HG02571 (cell line): ENCODE measurements around the gene ZNF526.
A peak's percentile ranks its signal among the peaks of the same experiment; 100 is the strongest.

Experiments used
- ATAC-seq: cut with Tn5 transposase; IDR thresholded peaks from one replicate; pipeline ENCODE4 v1.9.1; 2021; ENCODE audit warnings: mild to moderate bottlenecking, moderate library complexity; ENCODE audit not compliant: unreplicated experiment

The ZNF526 gene, protein sequence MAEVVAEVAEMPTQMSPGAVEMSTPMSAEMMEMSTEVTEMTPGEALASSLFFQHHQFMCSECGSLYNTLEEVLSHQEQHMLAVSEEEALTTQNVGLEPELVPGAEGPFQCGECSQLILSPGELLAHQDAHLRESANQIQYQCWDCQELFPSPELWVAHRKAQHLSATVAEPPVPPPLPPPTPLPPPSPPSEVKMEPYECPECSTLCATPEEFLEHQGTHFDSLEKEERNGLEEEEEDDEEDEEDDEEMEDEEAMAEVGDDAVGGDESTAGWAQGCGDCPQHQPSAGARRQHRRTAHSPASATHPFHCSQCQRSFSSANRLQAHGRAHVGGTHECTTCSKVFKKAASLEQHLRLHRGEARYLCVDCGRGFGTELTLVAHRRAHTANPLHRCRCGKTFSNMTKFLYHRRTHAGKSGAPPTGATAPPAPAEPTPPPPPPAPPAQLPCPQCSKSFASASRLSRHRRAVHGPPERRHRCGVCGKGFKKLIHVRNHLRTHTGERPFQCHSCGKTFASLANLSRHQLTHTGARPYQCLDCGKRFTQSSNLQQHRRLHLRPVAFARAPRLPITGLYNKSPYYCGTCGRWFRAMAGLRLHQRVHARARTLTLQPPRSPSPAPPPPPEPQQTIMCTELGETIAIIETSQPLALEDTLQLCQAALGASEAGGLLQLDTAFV

DNA sequence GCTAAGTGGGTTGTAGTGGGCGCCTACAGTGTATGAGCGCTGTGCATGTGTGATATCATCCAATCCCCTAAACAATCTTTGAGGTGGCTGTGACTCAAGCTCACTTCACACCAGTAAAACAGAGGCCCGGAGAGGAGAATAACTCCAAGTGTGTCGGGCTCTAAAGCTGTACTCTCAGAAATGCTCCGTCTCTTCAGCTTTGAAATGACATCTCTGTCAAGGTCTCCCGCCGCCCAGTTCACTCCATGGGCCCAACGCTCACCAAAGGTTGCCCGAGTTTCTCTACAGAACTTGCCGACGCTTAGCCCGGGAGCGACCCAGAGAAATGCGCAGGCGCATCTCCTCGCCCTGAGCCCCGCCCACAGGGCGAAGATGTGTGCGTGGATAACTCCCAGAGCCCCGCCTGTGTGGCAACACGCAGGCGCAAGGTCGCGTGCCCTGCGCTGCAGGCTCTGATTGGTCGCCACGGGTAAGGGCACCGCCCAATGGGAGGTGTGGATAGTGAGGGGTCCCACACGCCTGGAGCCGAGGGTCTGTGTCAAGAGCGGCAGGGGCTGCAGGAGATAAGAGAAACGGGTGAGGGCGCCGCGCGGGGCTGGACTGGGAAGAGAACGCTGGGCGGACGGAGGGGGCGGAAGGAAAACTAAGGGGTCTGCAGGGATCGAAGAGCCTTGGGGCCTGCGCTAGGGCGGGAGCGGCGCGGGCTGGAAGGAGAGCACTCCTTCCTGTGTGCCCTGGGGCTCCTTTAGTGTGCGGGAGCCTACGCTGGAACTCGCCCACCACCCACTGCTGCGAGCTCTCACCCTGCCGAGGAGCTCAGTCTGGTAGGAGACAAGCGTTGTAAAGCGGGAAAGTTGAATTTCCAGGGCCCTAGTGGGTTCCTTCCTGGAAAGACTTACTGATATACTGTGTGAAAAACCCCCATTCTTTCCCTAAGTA lies at the start of gene ZNF526:
TSS of gene ZNF526 (plus strand) at position 501 of the 939 bp plus-strand sequence. CDS start 4,092 bp downstream, outside the sequence.
- peak; percentile 69 for ATAC-seq

DNA sequence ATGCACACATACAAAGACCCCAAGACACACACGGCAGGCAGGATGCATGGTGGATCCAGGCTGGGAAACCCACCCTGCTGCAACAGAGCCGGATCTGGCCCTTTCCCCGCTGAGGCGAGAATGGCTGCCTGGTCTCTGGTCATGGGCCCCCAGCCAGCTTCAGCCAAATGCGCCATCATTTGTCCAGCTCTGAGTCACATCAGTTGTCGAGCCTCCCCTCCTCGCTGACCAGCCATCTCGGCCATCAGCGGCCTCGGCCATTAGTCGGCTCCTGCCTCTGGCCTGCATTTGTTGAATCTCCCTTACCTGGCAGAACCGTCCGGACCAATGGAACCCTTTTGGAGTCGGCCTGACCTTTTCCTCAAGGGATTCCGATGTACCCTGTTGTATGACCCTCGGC lies 49.4 kb upstream of the ZNF526 start:
- ATAC-seq, result no peak

DNA sequence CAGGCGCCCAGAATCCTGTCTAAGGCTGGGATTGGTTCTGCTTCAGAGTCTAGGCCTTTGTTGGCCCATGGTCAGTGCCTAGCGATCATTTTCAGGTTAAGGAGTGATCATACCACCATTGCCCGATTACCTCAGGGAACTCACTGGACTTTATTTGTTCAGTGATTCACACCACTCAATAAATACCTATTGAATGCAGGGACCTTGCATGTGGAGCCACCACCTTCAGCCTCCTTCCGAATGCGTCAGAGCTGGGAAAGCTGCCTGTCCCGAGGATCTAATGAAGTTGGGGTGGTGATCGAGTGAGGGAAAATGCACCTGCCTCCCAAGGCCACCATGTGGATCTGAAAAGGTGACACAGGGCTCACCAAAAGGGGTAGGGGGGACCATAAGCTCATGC lies 47.9 kb upstream of the ZNF526 start:
- ATAC-seq, result no peak

DNA sequence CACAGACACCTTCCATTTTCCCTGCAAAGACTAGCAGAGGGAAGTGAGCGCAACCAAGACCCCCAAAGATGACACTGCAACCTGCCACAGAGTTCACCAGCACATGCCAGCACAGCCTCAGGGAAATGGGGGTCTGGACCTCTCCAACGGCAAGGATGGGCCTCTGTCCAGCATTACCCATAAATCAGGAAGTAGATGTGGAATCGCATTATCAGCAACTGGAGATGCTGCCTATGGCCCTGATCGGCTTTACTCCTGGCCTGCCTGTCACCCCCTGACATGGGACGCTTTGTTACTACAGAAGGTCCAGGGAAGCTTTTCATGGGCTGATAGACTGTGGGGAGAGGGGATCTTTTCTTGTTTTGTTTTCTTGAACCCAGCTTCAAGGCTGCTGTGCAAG lies 46.4 kb upstream of the ZNF526 start:
- ATAC-seq, result no peak

DNA sequence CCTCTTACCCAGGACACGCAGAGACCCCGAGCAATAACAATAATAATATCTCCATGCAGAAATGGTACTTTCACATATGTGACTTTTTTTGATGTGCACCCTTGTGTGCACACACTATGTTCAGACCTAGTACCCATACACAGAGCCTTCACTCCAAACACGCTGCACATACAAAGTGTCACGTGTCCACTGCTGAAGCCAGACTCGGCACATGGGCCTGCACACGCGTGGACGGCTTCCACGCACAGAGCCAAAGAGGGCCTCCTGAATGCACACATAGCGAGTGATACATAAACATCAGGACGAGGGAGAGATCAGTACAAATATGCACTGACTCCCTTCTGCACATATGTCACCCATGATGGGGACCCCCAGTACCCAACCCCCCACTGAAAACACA lies 45.9 kb upstream of the ZNF526 start:
- no peak for ATAC-seq

DNA sequence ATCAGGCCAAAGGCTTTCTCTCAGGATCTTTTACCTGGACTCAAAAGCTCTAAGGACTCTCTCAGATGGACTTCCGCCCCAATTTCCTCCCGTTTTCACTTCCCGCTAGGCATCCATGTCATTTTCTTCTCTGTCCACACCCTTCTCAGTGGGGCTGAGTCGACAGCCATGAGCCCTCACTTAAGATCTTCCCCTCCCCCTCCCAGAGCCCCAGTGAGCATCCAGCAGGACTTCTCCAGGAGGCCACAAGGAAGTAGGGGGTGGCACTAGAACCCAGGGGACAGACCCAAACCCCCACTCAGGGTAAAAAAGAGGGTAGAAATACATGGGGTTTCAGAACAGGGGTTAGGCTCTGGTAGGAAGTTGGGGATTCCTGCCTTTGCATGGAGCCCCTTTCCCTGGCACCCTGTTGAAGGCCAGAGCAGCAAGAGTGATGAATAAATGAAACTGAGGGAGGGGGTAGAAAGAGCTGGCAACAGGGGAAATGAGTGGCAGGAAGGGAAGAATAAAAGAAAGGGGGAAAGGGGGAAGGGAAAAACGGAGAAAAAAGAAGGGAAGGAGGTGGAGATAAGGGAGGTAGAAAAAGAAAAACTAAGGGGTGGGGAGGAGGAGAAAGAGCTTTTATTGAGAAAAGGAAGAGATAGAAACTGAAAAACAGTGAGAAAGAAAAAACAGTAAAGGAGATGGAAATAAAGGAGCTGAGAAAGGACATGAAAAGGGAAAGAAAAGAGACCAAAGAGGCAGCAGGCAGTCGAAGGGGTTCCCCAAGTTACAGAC lies 45.0 kb upstream of the ZNF526 start:
- ATAC-seq, result no peak

DNA sequence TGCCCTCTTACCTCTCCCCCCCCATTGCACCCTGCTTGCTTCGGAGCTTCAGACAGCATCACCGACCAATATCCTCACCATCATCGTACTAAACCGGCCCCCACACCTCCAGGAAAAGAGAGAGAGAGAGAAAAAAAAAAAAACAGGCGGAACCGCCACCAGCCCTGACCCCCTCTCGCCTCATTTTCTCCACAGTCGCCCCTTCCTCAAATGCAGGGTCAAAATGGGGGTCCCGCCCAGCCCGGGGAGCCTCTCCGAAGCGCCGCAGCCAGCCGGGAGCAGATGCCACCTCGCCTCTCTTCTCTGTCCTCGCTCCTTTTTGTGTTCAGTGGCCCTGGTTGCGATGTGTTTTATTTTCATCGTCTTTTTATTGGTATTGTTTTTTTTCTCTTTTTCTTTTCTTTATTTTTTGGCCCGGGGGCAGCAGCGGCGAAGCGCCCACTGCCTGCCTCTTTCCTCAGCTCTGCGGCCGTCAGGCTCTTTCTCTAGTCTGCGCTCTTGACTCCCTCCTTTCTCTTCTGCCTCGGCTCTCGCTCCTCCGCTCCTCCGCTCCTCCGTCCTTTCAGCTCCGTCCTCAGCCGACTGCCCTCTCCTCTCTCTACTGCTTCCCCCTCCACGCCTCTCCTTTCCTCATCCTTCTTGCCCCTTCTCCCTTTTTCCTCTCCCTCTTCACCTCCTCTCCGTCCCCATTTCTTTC lies 44.0 kb upstream of the ZNF526 start:
- no peak for ATAC-seq

DNA sequence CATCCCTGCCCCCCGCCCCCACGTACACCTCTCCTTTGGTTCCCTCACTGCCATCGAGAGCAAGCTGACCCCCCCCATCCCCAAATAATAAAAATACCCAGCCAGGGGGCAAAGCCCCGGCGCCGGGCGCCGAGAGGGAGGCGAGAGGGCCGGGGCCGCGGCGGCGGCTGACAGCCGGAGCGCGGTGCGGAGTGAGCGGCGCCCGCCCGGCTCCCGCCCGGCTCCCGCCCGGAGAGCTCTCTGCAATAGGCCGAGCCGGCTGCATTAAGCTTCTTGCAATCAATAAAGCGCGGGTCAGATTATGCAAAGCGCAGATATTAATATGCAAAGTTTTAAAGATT lies 43.5 kb upstream of the ZNF526 start:
- no peak for ATAC-seq

DNA sequence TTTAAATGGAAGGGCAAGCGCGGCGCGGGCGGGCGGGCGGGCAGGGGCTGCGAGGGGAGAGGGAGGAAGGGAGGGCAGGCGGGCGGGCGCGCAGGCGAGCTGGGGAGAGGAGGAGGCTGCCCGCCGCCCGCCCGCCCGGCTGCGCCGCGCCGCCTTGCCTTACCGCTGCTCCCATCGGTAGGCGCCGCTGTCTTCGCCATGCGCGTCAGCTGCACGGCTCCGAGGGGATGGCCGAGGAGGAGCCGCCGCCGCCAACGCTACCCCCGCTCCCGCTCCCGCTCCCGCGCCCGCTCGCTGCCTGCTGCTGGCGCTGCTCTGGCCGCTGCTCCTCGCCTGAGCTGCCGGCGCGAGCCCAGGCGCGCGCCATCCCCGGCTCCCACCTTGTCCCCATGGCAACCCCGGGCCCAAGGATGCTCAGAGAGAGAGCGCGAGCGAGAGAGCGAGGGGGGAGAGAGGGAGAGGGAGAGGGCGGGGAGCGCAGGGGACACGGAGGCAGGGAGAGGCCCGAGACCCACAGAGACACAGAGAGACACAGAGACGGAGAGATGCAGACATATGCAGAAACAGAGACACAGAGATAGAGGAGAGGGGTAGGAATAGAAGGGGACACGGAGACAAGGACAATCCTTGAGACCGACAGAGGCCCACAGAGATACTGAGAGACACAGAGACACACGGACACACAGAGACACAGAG lies 43.0 kb upstream of the ZNF526 start:
- ATAC-seq, result no peak

DNA sequence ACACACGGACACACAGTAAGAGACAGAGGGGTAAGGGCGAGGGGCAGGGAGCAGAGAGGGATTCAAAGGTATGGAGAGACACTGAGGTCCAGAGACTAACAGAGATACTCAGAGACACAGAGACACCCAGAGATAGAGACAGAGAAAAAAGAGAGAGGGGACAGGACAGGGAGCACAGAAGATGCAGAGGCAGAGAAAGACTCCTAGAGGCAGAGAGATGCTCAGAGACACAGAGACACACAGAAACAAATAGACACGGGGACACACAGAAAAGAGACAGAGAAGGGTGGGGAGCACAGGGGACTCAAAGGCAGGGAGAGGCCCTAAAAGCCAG lies 42.5 kb upstream of the ZNF526 start:
- ATAC-seq, result no peak

DNA sequence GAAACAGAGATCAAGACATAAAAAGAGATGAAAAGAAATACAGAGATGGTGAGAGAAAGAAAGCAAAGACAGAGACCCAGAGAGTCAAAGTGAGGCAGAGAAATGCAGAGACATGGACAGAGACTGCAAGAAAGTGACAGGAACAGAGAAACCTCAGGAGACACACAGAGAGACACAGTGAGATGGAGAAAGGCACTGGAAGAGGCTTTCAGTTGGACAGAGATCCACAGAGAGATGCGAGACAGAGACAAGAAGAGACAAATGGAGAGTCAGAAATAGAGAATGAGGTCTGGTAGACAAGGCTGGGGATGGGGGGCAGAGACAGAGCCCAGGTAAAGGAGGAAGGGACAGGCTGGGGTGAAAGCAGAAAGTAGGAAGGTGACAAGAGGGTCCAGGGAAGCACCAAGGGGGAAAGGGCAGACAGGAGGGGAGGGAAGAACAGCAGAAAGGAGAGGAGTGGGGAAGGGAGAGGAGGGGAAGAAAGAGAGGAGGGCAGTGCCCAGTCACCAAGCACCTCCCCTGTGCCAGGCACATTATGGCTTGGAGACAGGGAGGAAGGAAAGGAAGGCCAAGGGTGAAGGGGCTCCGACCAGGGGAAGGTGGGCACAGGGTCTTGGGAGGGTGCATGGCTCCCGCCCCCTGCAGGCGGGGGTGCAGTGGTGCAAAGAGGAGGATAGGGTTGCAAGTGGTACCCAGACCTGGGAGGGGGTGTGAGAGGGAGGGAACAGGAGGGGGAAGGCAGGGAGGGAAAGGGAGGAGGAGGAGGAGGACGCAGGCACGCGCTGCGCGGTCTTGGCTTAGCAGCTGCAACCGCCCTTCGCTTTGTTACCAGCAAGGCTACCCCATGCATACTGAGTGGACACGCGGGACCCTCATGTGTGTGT lies 41.1 kb upstream of the ZNF526 start:
- ATAC-seq, result no peak

DNA sequence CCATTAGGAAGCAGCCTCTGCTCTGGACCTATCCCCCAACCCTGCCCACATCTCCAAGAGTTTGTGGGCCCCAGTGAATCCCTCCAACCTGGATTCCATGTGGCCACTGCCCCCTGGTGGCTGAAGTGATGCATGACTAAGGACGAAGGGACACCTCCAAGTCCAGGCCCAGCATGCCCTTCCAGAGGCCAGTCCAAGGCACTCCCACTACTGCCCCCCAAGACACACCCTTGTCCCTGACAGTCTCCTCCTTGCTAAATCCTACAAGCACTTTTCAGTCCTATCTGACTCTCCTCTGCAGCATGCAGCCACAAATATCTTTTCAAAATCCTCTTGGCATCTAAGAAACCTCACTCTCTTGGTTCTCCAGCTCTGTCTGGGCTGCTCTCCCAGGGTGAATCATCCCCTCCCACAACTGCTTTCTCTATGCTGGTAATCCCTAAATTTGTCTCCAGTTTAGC lies 35.7 kb upstream of the ZNF526 start:
- no peak for ATAC-seq

DNA sequence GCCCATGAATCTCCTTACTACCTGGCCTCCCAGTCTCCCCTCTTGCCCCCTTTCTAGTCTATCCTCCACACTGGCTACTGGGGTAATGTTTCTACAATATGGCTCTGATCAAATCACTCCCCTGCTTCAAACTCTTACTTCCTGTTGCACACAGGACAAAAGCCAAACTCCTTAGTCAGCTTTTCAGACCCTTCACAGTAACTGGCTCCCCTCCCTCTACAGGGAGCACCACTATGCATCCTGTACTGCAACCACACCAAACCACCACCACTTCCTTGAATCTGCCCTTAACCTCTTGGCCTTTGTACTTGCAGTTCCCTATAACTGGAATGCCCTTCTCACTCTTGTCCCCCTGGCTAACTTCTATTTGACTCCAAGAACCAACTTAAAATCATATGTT lies 34.8 kb upstream of the ZNF526 start:
- ATAC-seq, result no peak

DNA sequence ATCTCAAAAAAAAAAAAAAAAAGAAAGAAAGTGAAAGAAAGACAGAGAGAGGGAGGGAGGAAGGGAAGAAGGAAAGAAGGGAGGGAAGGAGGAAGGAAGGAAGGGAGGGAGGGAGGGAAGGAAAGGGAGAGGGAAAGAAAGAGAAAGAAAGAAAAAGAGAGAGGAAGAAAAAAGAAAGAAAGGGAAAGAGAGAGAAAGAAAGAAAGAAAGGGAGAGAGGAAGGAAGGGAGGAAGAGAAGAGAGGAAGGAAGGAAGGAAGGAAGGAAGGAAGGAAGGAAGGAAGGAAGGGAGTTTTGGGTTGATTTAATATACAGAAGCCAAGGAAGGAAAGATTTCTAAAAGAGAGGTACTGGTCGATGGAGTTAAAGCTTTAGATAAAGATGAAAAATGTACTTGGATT lies 31.4 kb upstream of the ZNF526 start:
- no peak for ATAC-seq

DNA sequence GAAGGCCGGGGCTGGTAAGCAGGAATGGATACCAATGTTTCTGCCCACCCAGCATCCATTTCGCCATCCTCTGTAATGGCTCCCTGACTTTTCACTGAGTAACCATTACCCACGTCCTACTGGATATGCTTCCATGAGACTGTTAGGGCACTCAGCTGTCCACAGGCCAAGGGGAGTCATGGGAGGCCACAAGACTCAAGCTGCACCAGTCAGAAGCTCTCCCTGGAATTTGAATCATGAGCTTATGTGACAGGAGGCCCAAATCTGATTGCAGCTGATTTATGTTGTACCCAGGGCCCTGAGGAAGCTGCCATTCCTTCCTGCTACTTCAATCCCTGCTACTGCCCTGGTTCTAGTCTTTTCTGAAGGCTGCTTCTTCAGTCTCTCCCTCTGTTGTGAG lies 31.0 kb upstream of the ZNF526 start:
- no peak for ATAC-seq

DNA sequence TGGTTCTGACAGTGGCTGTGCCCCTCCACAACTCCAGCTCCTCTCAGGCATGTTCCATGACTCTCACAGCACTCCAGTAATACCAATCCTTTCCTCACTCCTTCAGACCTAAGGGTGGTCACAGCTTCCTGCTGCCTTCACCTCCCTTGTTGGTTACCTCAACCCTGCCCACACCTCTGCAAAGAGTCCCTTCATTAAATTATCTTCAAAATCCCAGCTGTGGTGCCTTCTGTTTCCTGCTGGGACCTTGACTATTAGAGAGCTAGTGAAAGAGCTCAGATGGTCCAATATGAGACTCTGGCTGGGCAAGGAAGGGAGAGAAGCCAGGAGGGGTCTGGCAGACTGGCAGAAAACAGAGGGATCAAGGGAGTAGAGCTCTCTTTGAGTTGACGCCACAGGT lies 28.8 kb upstream of the ZNF526 start:
- no peak for ATAC-seq

DNA sequence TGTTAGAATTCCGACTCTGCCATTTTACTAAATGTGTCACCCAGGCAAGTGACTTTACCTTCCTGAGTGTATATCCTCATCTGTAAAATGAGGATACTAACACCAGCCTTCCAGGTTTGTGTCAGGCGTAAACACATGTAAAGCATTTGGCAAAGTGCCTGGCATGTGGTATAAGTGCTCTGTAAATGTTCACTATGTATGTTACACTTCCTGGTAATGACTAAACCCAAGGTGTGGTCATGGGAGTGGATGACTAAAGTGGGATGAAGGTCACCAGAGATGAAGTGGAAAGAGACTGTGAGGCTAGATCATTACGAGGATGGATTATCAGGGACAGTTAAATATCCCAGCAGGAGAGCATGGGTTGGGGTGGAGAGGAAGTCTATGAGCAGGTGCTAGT lies 28.3 kb upstream of the ZNF526 start:
- no peak for ATAC-seq

DNA sequence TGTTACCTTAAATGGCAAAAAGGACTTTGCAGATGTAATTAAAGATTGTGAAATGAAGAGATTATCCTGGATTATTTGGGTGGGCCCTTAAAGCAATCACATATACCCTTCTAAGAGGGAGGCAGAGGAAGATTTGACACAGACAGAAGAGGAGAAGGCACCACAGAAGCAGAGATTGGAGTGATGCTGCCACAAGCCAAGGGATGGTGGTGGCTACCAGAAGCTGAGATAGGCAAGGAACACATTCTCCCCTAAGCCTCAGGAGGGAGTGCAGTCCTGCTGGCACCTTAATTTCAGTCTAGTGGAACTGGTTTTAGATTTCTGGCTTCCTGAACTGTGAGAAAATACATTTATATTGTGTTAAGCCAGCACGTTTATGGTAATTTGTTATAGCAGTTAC lies 26.8 kb upstream of the ZNF526 start:
- no peak for ATAC-seq

DNA sequence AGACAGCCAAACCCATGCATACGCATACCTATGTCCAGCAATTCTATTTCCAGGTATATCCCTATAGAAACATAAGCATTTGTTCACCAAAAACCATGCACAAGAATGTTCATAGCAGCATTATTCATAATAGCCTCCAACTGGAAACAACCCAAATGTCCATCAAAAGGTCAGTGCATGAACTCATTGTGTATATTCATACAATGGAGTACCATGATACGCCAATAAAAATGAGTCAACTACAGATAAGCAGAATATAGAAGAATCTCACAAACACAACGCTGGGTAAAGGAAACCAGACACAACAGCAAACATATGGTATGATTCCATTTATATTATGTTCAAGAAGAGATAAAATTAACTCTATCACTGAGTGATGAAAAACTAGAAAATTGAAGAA lies 26.4 kb upstream of the ZNF526 start:
- ATAC-seq, result no peak
